Mesenchymal stem cell (in vitro differentiated cells and primary cell): ENCODE measurements around the gene ADK.

Experiments
- DNase-seq: peaks from one replicate; pipeline ENCODE4 v3.0.0-alpha.2; 2013
- H2AFZ ChIP-seq: one replicate; pipeline ENCODE4 v1.6.1; 2013; ENCODE audit warnings: low read depth, mild to moderate bottlenecking, control low read depth, inconsistent platforms, low read length, moderate library complexity
- H2AK5ac ChIP-seq: 2 replicates; pipeline ENCODE4 v1.6.1; 2013; ENCODE audit warnings: low read length, moderate library complexity, mild to moderate bottlenecking, inconsistent platforms; ENCODE audit not compliant: severe bottlenecking
- H2BK120ac ChIP-seq: one replicate; pipeline ENCODE4 v1.6.1; 2013; ENCODE audit warnings: low read depth, mild to moderate bottlenecking, inconsistent platforms, low read length, moderate library complexity
- H2BK12ac ChIP-seq, 2 experiments: one replicate each; pipeline ENCODE4 v1.6.1; 2013; ENCODE audit warnings: inconsistent platforms in 2 of 2, low read length in 2 of 2, mild to moderate bottlenecking in 2 of 2, moderate library complexity in 2 of 2, control low read depth in 1 of 2
- H2BK15ac ChIP-seq: one replicate; pipeline ENCODE4 v1.6.1; 2013; ENCODE audit warnings: mild to moderate bottlenecking, low read depth, inconsistent platforms; ENCODE audit not compliant: poor library complexity, severe bottlenecking
- H2BK5ac ChIP-seq: 2 replicates; pipeline ENCODE4 v1.6.1; 2013; ENCODE audit warnings: low read depth, mild to moderate bottlenecking, low read length, control low read depth, inconsistent platforms; ENCODE audit not compliant: poor library complexity, severe bottlenecking
- H3K14ac ChIP-seq, 2 experiments: one replicate each; pipeline ENCODE4 v1.6.1; 2013; ENCODE audit warnings: inconsistent platforms in 2 of 2, low read length in 2 of 2, control low read depth in 1 of 2, mild to moderate bottlenecking in 1 of 2, moderate library complexity in 1 of 2
- H3K18ac ChIP-seq, 2 experiments: one replicate each; pipeline ENCODE4 v1.6.1; 2013; ENCODE audit warnings: inconsistent platforms in 2 of 2, low read length in 2 of 2, control low read depth in 1 of 2, low read depth in 1 of 2, mild to moderate bottlenecking in 1 of 2
- H3K23ac ChIP-seq, 2 experiments: one replicate each; pipeline ENCODE4 v1.6.1; 2013; ENCODE audit warnings: inconsistent platforms in 2 of 2, low read length in 2 of 2, mild to moderate bottlenecking in 2 of 2, moderate library complexity in 2 of 2, control low read depth in 1 of 2
- H3K27ac ChIP-seq: 2 replicates; pipeline ENCODE4 v1.5.1; 2013; ENCODE audit warnings: mild to moderate bottlenecking, moderate library complexity, low read length, control low read depth, inconsistent platforms; ENCODE audit not compliant: poor library complexity, severe bottlenecking
- H3K27me3 ChIP-seq, 2 experiments: 2 replicates each; pipeline versions ENCODE4 v1.6.1 to v1.7.0; 2013; ENCODE audit warnings: low read length in 2 of 2, mild to moderate bottlenecking in 2 of 2, moderate library complexity in 2 of 2, control low read depth in 1 of 2, inconsistent platforms in 1 of 2; ENCODE audit not compliant: control insufficient read depth in 1 of 2, insufficient read depth in 1 of 2
- H3K36me3 ChIP-seq, 2 experiments: 2 replicates each; pipeline versions ENCODE4 v1.6.1 to v1.7.0; 2013; ENCODE audit warnings: low read length in 2 of 2, control low read depth in 1 of 2, inconsistent platforms in 1 of 2, low read depth in 1 of 2, mild to moderate bottlenecking in 1 of 2; ENCODE audit not compliant: insufficient read depth in 2 of 2, control insufficient read depth in 1 of 2
- H3K4ac ChIP-seq, 2 experiments: one replicate each; pipeline ENCODE4 v1.6.1; 2013; ENCODE audit warnings: inconsistent platforms in 2 of 2, low read length in 2 of 2, mild to moderate bottlenecking in 2 of 2, moderate library complexity in 2 of 2, control low read depth in 1 of 2, low read depth in 1 of 2
- H3K4me1 ChIP-seq: 2 replicates; pipeline ENCODE4 v1.6.1; 2013; ENCODE audit warnings: low read depth, low read length, control low read depth; ENCODE audit not compliant: control insufficient read depth, insufficient read depth
- H3K4me2 ChIP-seq: 2 replicates; pipeline ENCODE4 v1.6.1; 2013; ENCODE audit warnings: low read length, mild to moderate bottlenecking, inconsistent platforms; ENCODE audit not compliant: poor library complexity, severe bottlenecking
- H3K4me3 ChIP-seq, 2 experiments: 2 replicates each; pipeline versions ENCODE4 v1.5.1 to v1.7.0; 2013; ENCODE audit warnings: low read length in 2 of 2, mild to moderate bottlenecking in 2 of 2, control low read depth in 1 of 2, low read depth in 1 of 2; ENCODE audit not compliant: insufficient read depth in 1 of 2
- H3K79me1 ChIP-seq: replicated peaks from 2 replicates; pipeline ENCODE4 v1.6.1; 2013; ENCODE audit warnings: mild to moderate bottlenecking, control low read depth, low read length, inconsistent platforms; ENCODE audit not compliant: poor library complexity, severe bottlenecking
- H3K9ac ChIP-seq: 2 replicates; pipeline ENCODE4 v1.7.0; 2013; ENCODE audit warnings: mild to moderate bottlenecking, low read length, moderate library complexity
- H3K9me3 ChIP-seq: 2 replicates; pipeline ENCODE4 v1.7.0; 2013; ENCODE audit warnings: mild to moderate bottlenecking, low read length; ENCODE audit not compliant: control insufficient read depth
- H4K8ac ChIP-seq: one replicate; pipeline ENCODE4 v1.6.1; 2013; ENCODE audit warnings: inconsistent platforms, mild to moderate bottlenecking, low read length, moderate library complexity
- H4K91ac ChIP-seq: one replicate; pipeline ENCODE4 v1.6.1; 2013; ENCODE audit warnings: mild to moderate bottlenecking, low read length, inconsistent platforms
- WGBS: methylation state at CpG from one replicate; pipeline ENCODE4 v1.1.7; 2013; ENCODE audit warnings: mixed read lengths; 5-methylcytosine and 5-hydroxymethylcytosine counted together

The ADK gene

DNA sequence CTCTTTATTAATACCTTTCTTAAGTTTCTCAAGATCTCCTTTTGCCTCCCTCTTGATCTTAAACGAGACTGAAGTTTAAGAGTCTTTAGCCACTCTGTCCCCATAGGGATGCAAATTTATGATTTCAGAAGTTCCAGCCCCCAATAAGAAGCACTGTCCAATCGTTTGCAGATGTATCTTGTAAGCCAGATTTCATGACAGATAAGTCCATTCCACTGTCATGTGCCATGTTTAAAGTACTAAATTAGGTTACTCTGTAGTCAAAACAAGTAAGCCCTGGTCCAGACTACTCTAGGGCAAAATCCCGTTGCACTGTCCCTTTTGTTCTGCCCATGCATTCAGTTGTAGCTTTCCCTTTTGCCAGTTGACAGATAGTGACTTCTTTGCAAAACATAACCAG is 518.2 kb downstream of the ADK start:
- H2BK15ac ChIP-seq: no peak overlapping the region
- no peak overlapping the region for H2BK120ac ChIP-seq
- no peak overlapping the region for H3K4ac ChIP-seq
- no peak overlapping the region for H3K18ac ChIP-seq
- H3K27me3 ChIP-seq: no peaks in the 10 kb centered on the region
- H3K27ac ChIP-seq: no peak overlapping the region
- peaks cover 9 to 32% of the 10 kb centered on the region in 2 experiments for H3K36me3 ChIP-seq
- no peak overlapping the region for H4K91ac ChIP-seq
- H2AK5ac ChIP-seq: no peak overlapping the region
- H3K79me1 ChIP-seq: peaks cover 1% of the 10 kb centered on the region
- no peak overlapping the region for H3K4me2 ChIP-seq
- H2BK5ac ChIP-seq: no peak overlapping the region
- peaks cover 18% of the 10 kb centered on the region for H3K9me3 ChIP-seq
- no peak overlapping the region for H3K23ac ChIP-seq
- H3K4me3 ChIP-seq: no peak overlapping the region
- H3K4me1 ChIP-seq: no peaks in the 10 kb centered on the region
- H3K14ac ChIP-seq: no peak overlapping the region
- no peak for DNase-seq
- no peak overlapping the region for H3K9ac ChIP-seq
- H4K8ac ChIP-seq: no peak overlapping the region
- 87% methylated on average over 3 of the region's 3 CpGs for WGBS
- no peak overlapping the region for H2AFZ ChIP-seq
- no peak overlapping the region for H2BK12ac ChIP-seq

DNA sequence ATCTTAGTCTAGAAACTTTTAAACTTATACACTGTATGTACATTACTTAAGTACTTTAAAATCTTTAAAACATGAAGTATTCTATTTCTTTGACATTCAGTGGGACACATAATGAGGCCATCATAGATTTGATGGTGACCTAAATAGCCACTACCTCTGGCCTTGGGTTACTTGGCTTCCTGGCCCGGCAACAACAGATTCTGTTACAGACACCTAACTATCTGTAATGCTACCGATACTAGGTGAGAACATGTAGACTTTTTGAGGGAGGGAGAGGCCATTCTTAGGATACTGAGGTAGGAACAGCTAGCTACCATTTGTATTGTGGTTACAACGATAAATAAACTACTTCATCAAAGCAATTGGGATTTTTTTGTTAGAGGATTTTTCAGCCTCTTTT is 520.7 kb downstream of the ADK start:
- Histone ChIP-seq H3K4me1 (no peaks in the 10 kb centered on the region), H3K36me3 (peaks cover 9 to 45% of the 10 kb centered on the region in 2 experiments), H3K18ac (no peak overlapping the region), H3K9me3 (peaks cover 19% of the 10 kb centered on the region), H2BK12ac (no peak overlapping the region), H2BK15ac (no peak overlapping the region), H3K27ac (no peak overlapping the region), H2BK120ac (no peak overlapping the region), H3K79me1 (no peaks in the 10 kb centered on the region), H3K27me3 (no peaks in the 10 kb centered on the region), H3K4me2 (no peak overlapping the region), H3K23ac (no peak overlapping the region), H2AFZ (no peak overlapping the region), H3K9ac (no peak overlapping the region), H4K8ac (no peak overlapping the region), H3K4me3 (no peak overlapping the region), H2AK5ac (no peak overlapping the region), H3K4ac (no peak overlapping the region), H3K14ac (no peak overlapping the region), H2BK5ac (no peak overlapping the region), H4K91ac (no peak overlapping the region)
- DNase-seq: no peak
- 100% methylated on average over 1 of the region's 3 CpGs for WGBS

- Histone ChIP-seq H3K4ac (no peak overlapping the region), H2BK15ac (no peak overlapping the region), H2BK120ac (no peak overlapping the region), H3K27me3 (no peaks in the 10 kb centered on the region), H3K4me3 (no peak overlapping the region), H2BK12ac (no peak overlapping the region), H3K23ac (no peak overlapping the region), H3K27ac (no peak overlapping the region), H4K8ac (no peak overlapping the region), H2BK5ac (no peak overlapping the region), H3K9ac (no peak overlapping the region), H3K4me2 (no peak overlapping the region), H3K9me3 (peaks cover 19% of the 10 kb centered on the region), H3K4me1 (no peaks in the 10 kb centered on the region), H3K79me1 (no peaks in the 10 kb centered on the region), H4K91ac (no peak overlapping the region), H3K14ac (no peak overlapping the region), H2AK5ac (no peak overlapping the region), H3K18ac (no peak overlapping the region), H2AFZ (no peak overlapping the region), H3K36me3 (peaks cover 9 to 50% of the 10 kb centered on the region in 2 experiments)
- DNase-seq: no peak
Observed at GRCh38 chr10:74672430-74673165, 521.6 kb downstream of the ADK start.

DNA sequence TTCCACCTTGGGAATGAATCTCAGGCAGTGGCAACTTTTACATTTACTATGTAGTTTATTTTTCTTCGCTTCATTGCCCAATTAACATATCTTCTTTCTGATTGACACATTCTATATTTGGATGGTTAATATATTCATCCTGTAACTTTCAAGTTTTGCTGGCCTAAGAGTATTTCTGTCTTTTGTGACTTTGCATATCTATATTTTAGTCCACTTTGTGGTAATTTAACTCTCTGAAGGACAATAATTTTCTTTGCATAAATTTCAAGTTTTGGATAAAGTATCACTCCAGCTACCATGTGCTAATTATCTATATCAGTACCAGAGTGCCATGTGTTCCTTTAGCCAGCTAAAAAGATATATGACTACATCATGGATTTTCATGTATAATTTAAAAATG is 523.9 kb downstream of the ADK start:
- H3K4me3 ChIP-seq: no peak overlapping the region
- H3K9me3 ChIP-seq: peaks cover 19% of the 10 kb centered on the region
- no peak overlapping the region for H3K14ac ChIP-seq
- no peak overlapping the region for H3K9ac ChIP-seq
- H2BK15ac ChIP-seq: no peak overlapping the region
- H3K27me3 ChIP-seq: no peaks in the 10 kb centered on the region
- no peak overlapping the region for H4K91ac ChIP-seq
- no peaks in the 10 kb centered on the region for H3K4me1 ChIP-seq
- no peak overlapping the region for H3K23ac ChIP-seq
- no peaks in the 10 kb centered on the region for H3K79me1 ChIP-seq
- no peak overlapping the region for H3K4me2 ChIP-seq
- H2AK5ac ChIP-seq: no peak overlapping the region
- no peak overlapping the region for H3K27ac ChIP-seq
- WGBS: no CpG with 5 or more reads among the region's 1 CpG
- no peak overlapping the region for H2AFZ ChIP-seq
- H3K36me3 ChIP-seq: peaks cover 9 to 58% of the 10 kb centered on the region in 2 experiments
- H3K18ac ChIP-seq: no peak overlapping the region
- H2BK12ac ChIP-seq: no peak overlapping the region
- DNase-seq: no peak
- H2BK120ac ChIP-seq: no peak overlapping the region
- H4K8ac ChIP-seq: no peak overlapping the region
- no peak overlapping the region for H3K4ac ChIP-seq
- no peak overlapping the region for H2BK5ac ChIP-seq
